Muscle of leg (tissue), 11 donors: Measurements from ENCODE around the gene AUTS2. TPM values are rescaled to one million over a fixed set of nuclear protein-coding genes. Genes with fewer than 3 reads are reported as not detected.
"Not testable (repeated sequence)": the region's sequence is repeated elsewhere in the genome, so short reads cannot be mapped to it uniquely, and the experiment has no call there.

ENCODE experiments used
- DNase-seq: peaks from one replicate; pipeline ENCODE4 v3.0.0; 2013
- H3K27ac ChIP-seq: one replicate; pipeline ENCODE4 v1.5.1; 2013; ENCODE audit warnings: mild to moderate bottlenecking, low read length, control low read depth
- H3K27me3 ChIP-seq: one replicate; pipeline ENCODE4 v1.6.1; 2013; ENCODE audit warnings: low read length; ENCODE audit not compliant: control insufficient read depth, insufficient read depth
- H3K36me3 ChIP-seq: one replicate; pipeline ENCODE4 v1.6.1; 2013; ENCODE audit warnings: low read length; ENCODE audit not compliant: control insufficient read depth, insufficient read depth
- H3K4me1 ChIP-seq: one replicate; pipeline ENCODE4 v1.6.1; 2013; ENCODE audit warnings: low read length; ENCODE audit not compliant: control insufficient read depth, insufficient read depth
- H3K4me3 ChIP-seq: one replicate; pipeline ENCODE4 v1.5.1; 2013; ENCODE audit warnings: low read length, control low read depth
- H3K9me3 ChIP-seq: replicated peaks from 2 replicates; pipeline ENCODE4 v1.6.1; 2013; ENCODE audit warnings: low read depth, low read length; ENCODE audit not compliant: control insufficient read depth
- WGBS: methylation state at CpG from one replicate; pipeline ENCODE4 v1.1.5; 2013; ENCODE audit warnings: missing lambda C conversion rate; ENCODE audit not compliant: insufficient coverage; 5-methylcytosine and 5-hydroxymethylcytosine counted together
- polyA plus RNA-seq, 8 donors: library from polyadenylated mRNA; unstranded; fragments of 120-200 nt; gene quantifications; one replicate each; pipeline versions ENCODE4 v1.2.1 to v1.2.3, GENCODE V29; 2013; ENCODE audit warnings: inconsistent platforms in 1 of 8, low replicate concordance in 1 of 8; ENCODE audit not compliant: insufficient read length in 8 of 8, insufficient read depth in 1 of 8
- total RNA-seq: library from RNA; stranded (reverse); fragments of 120-200 nt; gene quantifications from one replicate; pipeline ENCODE4 v1.2.4, GENCODE V29; 2013

AUTS2 gene
- total and polyA plus RNA-seq, 9 donors: 28.6 to 92.3 (median 58.8) TPM

DNA sequence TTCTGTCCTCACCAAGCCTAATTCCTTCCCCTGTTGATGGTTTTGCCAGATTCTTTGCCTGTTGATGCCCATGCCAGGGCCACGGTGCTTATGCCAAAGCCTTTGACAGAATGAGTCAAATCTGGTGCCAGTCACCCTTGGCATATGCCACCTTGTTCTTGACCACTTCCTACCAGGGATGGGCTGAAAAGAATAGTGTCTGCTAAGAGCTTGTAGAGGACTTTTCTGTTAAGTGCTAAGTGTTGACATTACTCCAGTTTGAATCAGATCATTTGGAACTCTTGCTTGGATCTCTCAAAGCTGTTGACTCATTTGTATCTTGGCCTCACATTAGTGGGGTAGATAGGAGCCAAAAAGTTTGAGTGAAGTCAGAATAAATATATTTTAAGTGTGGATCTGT, 661.2 kb downstream of the AUTS2 start:
- Histone ChIP-seq H3K36me3 (no peaks in the 10 kb centered on the region), H3K4me1 (peaks cover 3% of the 10 kb centered on the region), H3K27ac (no peak overlapping the region), H3K4me3 (no peak overlapping the region), H3K9me3 (no peaks in the 10 kb centered on the region), H3K27me3 (no peaks in the 10 kb centered on the region)
- WGBS: 33% methylated on average over 1 of the region's 1 CpG
- DNase-seq: peak; percentile 88

- no peak overlapping the region for H3K27ac ChIP-seq
- H3K36me3 ChIP-seq: no peaks in the 10 kb centered on the region
- peaks cover 3% of the 10 kb centered on the region for H3K4me1 ChIP-seq
- DNase-seq: peak; percentile 62
- H3K27me3 ChIP-seq: no peaks in the 10 kb centered on the region
- H3K4me3 ChIP-seq: no peak overlapping the region
- WGBS: no CpG with 5 or more reads among the region's 7 CpGs
- no peaks in the 10 kb centered on the region for H3K9me3 ChIP-seq
Measured at GRCh38 chr7:70263471-70264255, 665.4 kb downstream of the AUTS2 start.

- H3K36me3 ChIP-seq: no peaks in the 10 kb centered on the region
- no peaks in the 10 kb centered on the region for H3K27me3 ChIP-seq
- DNase-seq: no peak
- no peaks in the 10 kb centered on the region for H3K4me1 ChIP-seq
- no peak overlapping the region for H3K4me3 ChIP-seq
- H3K27ac ChIP-seq: no peak overlapping the region
- H3K9me3 ChIP-seq: no peaks in the 10 kb centered on the region
- WGBS: no CpG with 5 or more reads among the region's 2 CpGs
Measured at GRCh38 chr7:70266186-70266585, 667.9 kb downstream of the AUTS2 start.

GRCh38 chr7:70267381-70268120, 669.3 kb downstream of the AUTS2 start:
- Histone ChIP-seq H3K36me3 (no peaks in the 10 kb centered on the region), H3K9me3 (no peaks in the 10 kb centered on the region), H3K4me1 (no peaks in the 10 kb centered on the region), H3K27me3 (no peaks in the 10 kb centered on the region), H3K4me3 (no peak overlapping the region), H3K27ac (no peak overlapping the region)
- WGBS: 64% methylated on average over 1 of the region's 5 CpGs
- no peak for DNase-seq

- DNase-seq: no peak
- Histone ChIP-seq H3K36me3 (no peaks in the 10 kb centered on the region), H3K4me1 (no peaks in the 10 kb centered on the region), H3K27me3 (no peaks in the 10 kb centered on the region), H3K9me3 (no peaks in the 10 kb centered on the region), H3K4me3 (no peak overlapping the region), H3K27ac (no peak overlapping the region)
- WGBS: no CpG with 5 or more reads among the region's 2 CpGs
Measured at GRCh38 chr7:70268179-70268578, 669.9 kb downstream of the AUTS2 start.

DNA sequence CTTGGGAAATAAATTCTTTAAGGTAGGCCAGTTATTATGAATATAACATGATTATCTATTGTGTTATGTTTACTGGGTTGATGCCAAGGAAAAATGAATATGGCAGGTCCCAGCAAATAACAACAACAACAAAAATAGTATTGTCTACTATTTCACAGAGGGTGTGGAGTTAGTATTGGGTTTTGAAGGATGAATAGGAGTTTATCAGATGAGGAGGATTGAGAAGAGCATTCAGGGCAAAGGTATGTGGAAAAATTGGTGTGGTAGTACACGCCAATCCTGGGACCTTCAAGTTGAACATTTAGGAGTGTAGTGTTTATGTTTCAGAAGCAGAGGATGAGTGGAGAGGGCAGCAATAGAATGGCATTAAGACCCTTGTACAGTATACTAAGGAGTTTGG, 671.9 kb downstream of the AUTS2 start:
- Histone ChIP-seq H3K4me3 (no peak overlapping the region), H3K27me3 (no peaks in the 10 kb centered on the region), H3K27ac (no peak overlapping the region), H3K36me3 (no peaks in the 10 kb centered on the region), H3K9me3 (no peaks in the 10 kb centered on the region), H3K4me1 (no peaks in the 10 kb centered on the region)
- 100% methylated on average over 1 of the region's 1 CpG for WGBS
- DNase-seq: no peak

GRCh38 chr7:70271617-70272081, 673.4 kb downstream of the AUTS2 start:
- Histone ChIP-seq H3K27ac (no peak overlapping the region), H3K36me3 (no peaks in the 10 kb centered on the region), H3K4me1 (no peaks in the 10 kb centered on the region), H3K9me3 (no peaks in the 10 kb centered on the region), H3K4me3 (no peak overlapping the region), H3K27me3 (no peaks in the 10 kb centered on the region)
- DNase-seq: no peak
- WGBS: 79% methylated on average over 4 of the region's 8 CpGs

DNA sequence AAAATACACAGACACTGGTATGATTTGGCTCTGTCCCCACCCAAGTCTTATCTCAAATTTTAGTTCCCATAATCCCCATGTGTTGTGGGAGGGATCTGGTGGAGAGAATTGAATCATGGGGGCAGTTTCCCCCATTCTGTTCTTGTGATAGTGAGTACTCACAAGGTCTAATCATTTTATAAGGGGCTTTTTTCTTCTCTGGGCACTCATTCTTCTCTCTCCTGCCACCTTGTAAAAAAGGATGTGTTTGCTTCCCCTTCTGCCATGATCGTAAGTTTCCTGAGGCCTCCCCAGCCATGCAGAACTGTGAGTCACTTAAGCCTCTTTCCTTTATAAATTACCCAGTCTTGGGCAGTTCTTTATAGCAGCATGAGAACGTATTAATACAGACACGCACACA, 677.3 kb downstream of the AUTS2 start:
- 97% methylated on average over 3 of the region's 3 CpGs for WGBS
- H3K36me3 ChIP-seq, H3K4me1 ChIP-seq, H3K4me3 ChIP-seq, DNase-seq, H3K27me3 ChIP-seq, H3K9me3 ChIP-seq, H3K27ac ChIP-seq: not testable (repeated sequence)

GRCh38 chr7:70285187-70285586, 686.9 kb downstream of the AUTS2 start:
- H3K9me3 ChIP-seq: no peaks in the 10 kb centered on the region
- no peaks in the 10 kb centered on the region for H3K36me3 ChIP-seq
- WGBS: no CpG with 5 or more reads among the region's 1 CpG
- H3K4me3 ChIP-seq: no peak overlapping the region
- H3K4me1 ChIP-seq: no peaks in the 10 kb centered on the region
- H3K27ac ChIP-seq: no peak overlapping the region
- no peak for DNase-seq
- no peaks in the 10 kb centered on the region for H3K27me3 ChIP-seq

DNA sequence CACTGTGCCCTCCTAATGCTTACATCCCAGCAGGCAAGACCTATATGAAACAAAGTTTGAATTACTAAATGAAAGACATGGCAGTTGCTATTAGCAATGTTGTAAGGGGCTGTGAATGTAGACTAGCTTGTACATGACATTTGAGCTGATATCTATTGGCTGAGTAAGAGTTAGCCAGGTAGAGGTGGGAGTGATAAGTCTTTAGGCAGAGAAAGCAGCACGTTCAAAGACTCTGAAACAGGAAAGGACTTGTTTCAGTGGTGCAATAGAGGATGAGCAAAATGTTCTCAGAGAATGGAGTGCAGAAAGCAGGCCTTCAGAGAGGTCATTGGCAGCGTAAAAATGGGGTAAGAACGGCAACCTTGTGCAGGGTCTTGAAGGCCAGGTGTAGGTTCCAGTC, 687.6 kb downstream of the AUTS2 start:
- DNase-seq: no peak
- Histone ChIP-seq H3K4me3 (no peak overlapping the region), H3K36me3 (no peaks in the 10 kb centered on the region), H3K4me1 (no peaks in the 10 kb centered on the region), H3K27me3 (no peaks in the 10 kb centered on the region), H3K9me3 (no peaks in the 10 kb centered on the region), H3K27ac (no peak overlapping the region)
- 93% methylated on average over 3 of the region's 3 CpGs for WGBS
